ENCODE measurements around the gene CSF2RB. TPM values are rescaled to one million over a fixed set of nuclear protein-coding genes. Genes with fewer than 3 reads are reported as not detected.

Gene CSF2RB
- total and polyA plus RNA-seq, 8 donors: 2.5 to 47.5 (median 3.6) TPM

GRCh38 chr22:36897611-36898010 is 15.8 kb upstream of the CSF2RB start:
- intact Hi-C loops (cut with DNase I): no loop called here
- ATAC-seq: no peak
- no peak for TF ChIP-seq CTCF (IDR thresholded peaks at IDR 0.05)
- Histone ChIP-seq H3K27me3 (no peaks in the 10 kb centered on the region), H3K36me3 (no peaks in the 10 kb centered on the region), H3K4me3 (no peak overlapping the region), H3K27ac (no peak overlapping the region), H3K4me1 (peaks cover 0 to 7% of the 10 kb centered on the region in 2 donors), H3K9me3 (no peaks in the 10 kb centered on the region)
- no peak for DNase-seq

- Histone ChIP-seq H3K36me3 (no peaks in the 10 kb centered on the region), H3K27me3 (no peaks in the 10 kb centered on the region), H3K27ac (no peak overlapping the region), H3K4me3 (no peak overlapping the region), H3K9me3 (no peaks in the 10 kb centered on the region), H3K4me1 (peaks cover 0 to 10% of the 10 kb centered on the region in 2 donors)
- no peak for TF ChIP-seq CTCF (IDR thresholded peaks at IDR 0.05)
- no peak for ATAC-seq
- intact Hi-C loops (cut with DNase I): no loop called here
- DNase-seq: no peak
These were observed 14.7 kb upstream of the CSF2RB start for GRCh38 chr22:36898690-36899089.

GRCh38 chr22:36899498-36899897 is 13.9 kb upstream of the CSF2RB start:
- intact Hi-C loops (cut with DNase I): no loop called here

GRCh38 chr22:36900225-36900624 is 13.2 kb upstream of the CSF2RB start:
- TF ChIP-seq CTCF (IDR thresholded peaks at IDR 0.05): no peak
- intact Hi-C loops (cut with DNase I): no loop called here
- no peak for ATAC-seq

More at GRCh38 chr22:36899498-36899897, 13.9 kb upstream of the CSF2RB start:
- ATAC-seq (no peak), DNase-seq (no peak)
- H3K4me3 ChIP-seq: no peak overlapping the region
- no peaks in the 10 kb centered on the region for H3K27me3 ChIP-seq
- H3K27ac ChIP-seq: no peak overlapping the region
- no peaks in the 10 kb centered on the region for H3K36me3 ChIP-seq
- H3K9me3 ChIP-seq: no peaks in the 10 kb centered on the region
- H3K4me1 ChIP-seq: peaks cover 0 to 10% of the 10 kb centered on the region in 2 donors
- TF ChIP-seq CTCF (IDR thresholded peaks at IDR 0.05): no peak

GRCh38 chr22:36900880-36901279 is 12.5 kb upstream of the CSF2RB start:
- H3K9me3 ChIP-seq: no peaks in the 10 kb centered on the region
- H3K4me1 ChIP-seq: peaks cover 0 to 10% of the 10 kb centered on the region in 2 donors
- H3K4me3 ChIP-seq: no peak overlapping the region
- no peak overlapping the region for H3K27ac ChIP-seq
- intact Hi-C loops (cut with DNase I): no loop called here
- no peak for TF ChIP-seq CTCF (IDR thresholded peaks at IDR 0.05)
- ATAC-seq (no peak), DNase-seq (no peak)
- no peaks in the 10 kb centered on the region for H3K36me3 ChIP-seq
- no peaks in the 10 kb centered on the region for H3K27me3 ChIP-seq

More at GRCh38 chr22:36900225-36900624, 13.2 kb upstream of the CSF2RB start:
- Histone ChIP-seq H3K4me1 (peaks cover 0 to 10% of the 10 kb centered on the region in 2 donors), H3K27me3 (no peaks in the 10 kb centered on the region), H3K4me3 (no peak overlapping the region), H3K27ac (no peak overlapping the region), H3K9me3 (no peaks in the 10 kb centered on the region), H3K36me3 (no peaks in the 10 kb centered on the region)
- no peak for DNase-seq

All from left lung (tissue), 10 donors.